Stimulated activated CD4-positive, alpha-beta T cell treated with anti-CD3 and anti-CD28 coated beads, Interleukin-2, amount 100 ng/mL, for 48 hours (primary cell): ENCODE data around the gene HIBADH.
"Not testable (repeated sequence)": the region's sequence is repeated elsewhere in the genome, so short reads cannot be mapped to it uniquely, and the experiment has no call there.

Source experiments
- DNase-seq, 2 donors: peaks; one replicate each; pipeline ENCODE4 v3.0.0-alpha.2; 2020

The HIBADH gene

DNA sequence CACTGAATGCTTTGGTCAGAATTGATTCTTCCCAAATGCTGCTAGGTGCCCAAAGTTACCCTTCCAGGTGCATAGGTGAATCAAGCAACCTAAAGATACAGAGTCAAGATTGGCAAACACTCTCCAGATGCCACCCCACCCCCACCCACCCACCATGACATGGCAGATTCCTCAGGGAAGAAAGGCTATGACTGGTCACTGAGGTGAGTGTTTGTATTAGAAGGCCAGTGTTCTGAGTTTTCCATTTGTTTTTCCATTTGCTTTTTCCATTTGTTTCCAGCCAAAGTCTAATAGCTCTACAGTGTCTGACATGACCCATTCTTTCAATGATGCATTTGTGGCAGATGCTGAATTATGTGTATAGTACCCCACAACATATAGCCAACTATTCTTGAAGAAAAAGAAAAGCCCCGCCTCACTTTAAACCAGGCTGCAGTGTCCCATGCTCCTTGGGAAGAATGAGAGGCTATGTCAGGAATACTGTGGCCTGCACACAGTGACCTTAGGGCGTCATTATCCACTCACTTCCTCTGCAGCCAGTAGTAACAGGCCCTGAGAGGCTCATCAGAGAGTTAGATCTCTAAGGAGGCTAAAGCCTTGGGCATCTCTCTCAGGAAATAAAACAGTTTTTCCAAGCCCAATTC, 16.1 kb upstream of the HIBADH start:
- no peak for DNase-seq

DNA sequence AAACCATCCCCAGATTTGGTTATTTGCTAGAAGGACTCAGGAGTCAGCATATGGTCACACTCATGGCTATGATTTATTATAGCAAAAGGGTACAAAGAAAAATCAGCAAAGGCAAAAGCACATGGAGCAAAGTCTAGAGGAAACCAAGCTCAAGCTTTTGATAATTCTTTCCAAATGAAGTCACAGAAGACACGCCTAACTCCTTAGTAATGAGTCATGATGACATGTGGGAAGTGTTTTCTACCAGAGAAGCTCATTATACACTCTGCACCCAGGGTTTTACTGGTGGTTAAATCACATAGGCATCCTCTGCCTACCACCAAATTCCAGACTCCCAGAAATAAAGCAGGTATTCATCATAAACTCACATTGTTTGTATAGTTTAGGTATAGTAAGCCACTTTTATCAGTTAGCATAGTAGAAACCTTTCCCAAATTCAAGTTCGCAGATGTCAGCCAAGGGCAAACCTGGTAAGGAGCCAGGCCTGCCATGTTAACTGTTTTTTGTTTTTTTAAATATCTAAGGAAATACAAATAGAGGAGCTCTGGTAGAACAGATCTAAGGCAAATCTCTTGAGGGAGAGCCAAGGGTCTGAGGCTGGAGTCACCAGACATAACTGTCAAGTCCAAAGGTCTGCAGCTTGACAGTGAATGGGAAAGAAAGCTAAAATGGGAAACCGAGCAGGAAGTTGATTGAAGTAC, 15.4 kb upstream of the HIBADH start:
- no peak for DNase-seq

- not testable (repeated sequence) for DNase-seq
Observed at GRCh38 chr7:27674126-27674525, 11.4 kb upstream of the HIBADH start.

- DNase-seq, result no peak
Observed at GRCh38 chr7:27671675-27672074, 9.0 kb upstream of the HIBADH start.

DNA sequence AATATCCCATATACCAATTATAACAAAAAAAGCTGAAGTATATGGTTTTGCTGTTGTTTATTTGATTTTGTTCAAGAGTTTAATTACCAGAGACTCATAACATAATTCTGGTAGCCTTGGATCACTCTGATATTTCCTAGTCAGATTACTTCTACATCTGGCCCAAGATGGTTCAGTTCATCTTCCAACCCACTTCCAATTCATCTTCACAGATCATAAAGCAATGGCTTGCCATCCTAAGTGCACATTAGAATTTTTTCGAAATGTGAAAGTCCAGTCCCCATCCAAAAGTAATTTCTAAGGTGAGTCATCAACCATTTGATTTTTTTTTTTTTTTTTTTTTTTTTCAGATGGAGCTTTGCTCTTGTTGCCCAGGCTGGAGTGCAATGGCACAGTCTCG, 8.0 kb upstream of the HIBADH start:
- no peak for DNase-seq

DNA sequence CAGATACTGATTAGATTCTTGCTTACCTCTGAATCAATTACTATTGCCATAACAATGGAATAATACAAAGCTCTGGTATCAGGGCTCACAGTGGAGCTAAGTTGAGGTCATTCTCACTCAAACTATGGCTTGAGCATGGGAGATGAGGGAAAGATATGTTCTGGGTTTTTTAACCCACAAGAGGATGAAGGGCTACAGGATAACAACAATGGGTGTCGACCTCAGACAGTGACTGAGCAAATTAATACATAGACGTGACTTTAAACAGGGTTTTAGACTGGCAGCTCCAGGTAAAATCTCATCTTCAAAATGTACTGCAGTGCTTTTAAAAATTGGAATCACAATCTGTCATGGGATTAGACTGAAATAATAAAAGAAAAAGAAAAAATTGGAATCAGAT, 7.5 kb upstream of the HIBADH start:
- DNase-seq, result no peak

DNA sequence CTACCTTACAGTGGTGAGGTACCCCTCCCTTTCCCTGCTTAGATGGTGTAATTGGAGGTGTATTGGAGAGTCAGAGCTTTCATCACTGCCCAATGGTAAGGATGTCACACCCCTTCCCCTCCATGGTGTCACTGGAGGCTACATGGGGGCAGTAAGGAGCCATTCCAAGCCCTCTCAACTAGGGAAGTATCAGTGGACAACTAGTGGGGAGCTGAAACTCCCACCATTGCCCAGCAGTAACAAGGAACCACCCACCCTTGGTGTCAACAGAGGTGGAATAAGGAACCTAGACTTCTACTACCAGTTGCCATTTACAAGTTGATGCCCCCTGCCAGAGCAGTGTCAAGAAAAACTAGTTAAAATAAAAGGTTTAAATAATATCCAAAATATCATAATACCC, 2.8 kb upstream of the HIBADH start:
- no peak for DNase-seq

GRCh38 chr7:27663989-27664331, 1.3 kb upstream of the HIBADH start:
- no peak for DNase-seq

GRCh38 chr7:27661811-27662489, 733 bp downstream of the HIBADH start:
- DNase-seq, result peak in 1 of 2 donors; percentile 7

- DNase-seq, result no peak
Observed at GRCh38 chr7:27656724-27657123, 6.0 kb downstream of the HIBADH start.

GRCh38 chr7:27655184-27655583, 7.5 kb downstream of the HIBADH start:
- no peak for DNase-seq

- no peak for DNase-seq
Observed at GRCh38 chr7:27652518-27652917, 10.2 kb downstream of the HIBADH start.

GRCh38 chr7:27651702-27652101, 11.0 kb downstream of the HIBADH start:
- DNase-seq, result no peak

GRCh38 chr7:27650283-27650682, 12.4 kb downstream of the HIBADH start:
- DNase-seq, result no peak

DNA sequence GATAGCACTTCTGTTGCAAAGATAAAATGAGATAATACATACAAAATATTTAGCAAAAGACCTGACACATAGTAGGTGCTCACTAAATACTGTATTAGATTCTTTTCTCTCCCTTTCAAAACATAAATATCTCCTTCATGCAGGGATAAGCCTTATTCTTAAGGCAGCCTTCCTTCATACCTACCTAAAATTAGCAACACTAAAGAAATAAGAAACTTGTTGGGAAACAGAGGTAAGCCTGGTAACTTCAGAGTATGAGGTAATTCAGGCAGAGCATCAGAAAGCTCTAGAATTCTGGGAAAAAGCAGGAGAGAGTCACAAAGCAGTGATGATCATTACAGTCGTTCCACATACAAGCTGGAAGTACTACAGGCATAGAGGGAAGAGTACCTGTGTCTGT, 15.2 kb downstream of the HIBADH start:
- no peak for DNase-seq

DNA sequence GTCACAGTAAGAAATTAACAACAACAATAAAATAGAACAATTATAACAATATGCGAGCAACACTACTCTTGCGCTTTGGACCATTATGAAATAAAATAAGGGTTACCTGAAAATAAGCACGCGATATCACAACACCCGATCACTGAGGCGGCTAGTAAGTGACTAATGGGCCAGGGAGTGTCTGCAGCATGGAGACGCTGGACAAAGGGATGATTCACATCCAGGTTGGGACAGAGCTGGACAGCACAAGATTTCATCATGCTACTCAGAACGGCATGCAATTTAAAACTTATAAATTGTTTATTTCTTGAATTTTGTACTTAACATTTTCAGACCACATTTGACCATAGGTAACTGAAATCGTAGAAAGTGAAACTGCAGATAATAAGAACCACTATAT, 15.6 kb downstream of the HIBADH start:
- no peak for DNase-seq

DNA sequence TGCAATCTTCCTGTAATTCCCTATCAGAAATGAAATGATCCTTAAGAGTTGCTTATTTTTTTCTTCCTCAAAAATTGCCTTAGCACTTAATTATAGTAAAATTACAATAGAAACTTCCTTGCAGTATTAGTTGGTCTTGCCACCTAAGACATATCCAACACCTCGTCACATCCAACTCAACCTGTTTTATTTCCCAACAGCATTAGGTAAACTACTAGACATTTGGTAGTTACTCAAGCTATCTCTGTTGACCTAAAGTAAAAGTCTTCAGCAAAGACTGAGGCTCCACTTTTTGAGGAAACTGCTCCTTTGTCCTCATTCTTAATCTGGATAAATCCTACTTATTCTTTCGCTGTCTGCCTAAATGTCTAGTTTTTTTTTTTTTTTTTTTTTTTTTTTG, 20.4 kb downstream of the HIBADH start:
- DNase-seq, result no peak

DNA sequence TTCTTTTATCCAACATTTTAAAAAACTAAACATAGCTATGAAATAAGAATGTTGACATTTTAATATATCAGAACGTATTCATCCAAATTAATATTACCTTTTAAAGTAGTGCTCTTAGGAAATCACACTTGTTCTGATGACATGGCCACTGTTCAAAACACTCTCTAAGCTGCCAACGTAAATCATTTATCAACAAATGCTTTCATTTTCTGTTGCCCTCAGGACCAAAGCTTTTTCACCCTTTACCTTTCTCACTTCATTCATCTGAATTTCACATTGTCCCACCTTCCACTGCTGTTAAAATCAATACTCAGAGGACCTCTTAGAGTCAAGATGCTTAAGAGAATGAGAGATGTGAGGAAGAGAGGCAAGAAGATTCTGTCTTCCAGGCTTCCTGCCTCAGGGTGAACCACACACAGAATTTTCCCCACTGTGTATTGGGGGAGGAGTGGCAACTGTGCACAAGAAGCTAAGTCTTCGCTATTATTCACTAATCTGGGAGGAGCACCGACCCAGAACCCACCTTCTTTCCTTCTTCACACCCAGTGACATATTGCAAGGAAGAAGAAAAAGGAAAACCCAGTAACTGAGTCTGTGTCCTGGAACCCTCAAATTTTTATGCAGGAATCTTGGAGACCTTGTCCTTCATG, 21.0 kb downstream of the HIBADH start:
- no peak for DNase-seq

GRCh38 chr7:27640884-27641574, 21.7 kb downstream of the HIBADH start:
- no peak for DNase-seq

GRCh38 chr7:27639851-27640250, 22.8 kb downstream of the HIBADH start:
- DNase-seq, result no peak

DNA sequence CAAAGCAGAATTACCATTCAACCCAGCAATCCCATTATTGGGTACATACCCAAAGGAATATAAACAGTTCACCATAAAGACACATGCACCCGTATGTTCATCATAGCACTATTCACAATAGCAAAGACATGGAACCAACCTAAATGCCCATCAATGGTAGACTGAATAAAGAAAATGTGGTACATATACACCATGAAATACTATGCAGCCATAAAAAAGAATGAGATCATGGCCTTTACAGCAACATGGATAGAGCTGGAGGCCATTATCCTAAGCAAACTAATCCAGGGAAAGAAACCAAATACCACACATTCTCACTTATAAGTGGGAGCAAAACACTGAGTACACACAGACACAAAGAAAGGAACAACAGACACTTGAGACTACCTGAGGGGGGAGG, 23.6 kb downstream of the HIBADH start:
- DNase-seq, result not testable (repeated sequence)

DNA sequence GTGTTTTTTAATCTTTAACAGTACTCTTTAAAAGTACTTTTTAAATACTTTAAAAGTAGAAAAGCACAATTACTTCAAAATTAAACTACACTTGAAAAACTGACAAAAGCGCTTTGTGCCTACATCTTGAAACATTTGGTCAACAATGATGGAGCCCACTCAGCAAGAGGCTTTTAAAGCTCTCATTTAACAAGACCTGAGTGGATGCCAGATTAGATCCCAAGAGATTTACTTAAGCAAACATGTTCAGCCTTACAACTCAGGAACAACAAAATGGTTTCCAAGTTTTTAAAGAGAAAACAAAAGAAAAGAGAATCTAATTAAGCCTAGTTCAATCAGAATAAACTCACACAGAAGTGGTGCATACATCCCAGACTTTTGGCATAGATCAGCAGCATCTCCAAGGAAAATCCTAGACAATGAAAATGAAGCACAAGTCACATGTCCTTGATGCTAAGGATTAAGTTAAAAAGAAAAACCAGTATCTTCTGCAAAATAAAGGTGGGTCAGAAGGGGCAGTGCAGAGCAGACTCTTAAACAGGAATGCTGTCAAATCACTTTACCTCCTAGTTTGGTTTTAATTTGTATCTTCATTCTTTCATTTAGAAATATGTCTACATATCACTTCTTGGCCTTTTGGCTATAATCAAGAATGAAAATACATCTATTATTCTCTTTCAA, 26.2 kb downstream of the HIBADH start:
- no peak for DNase-seq

DNA sequence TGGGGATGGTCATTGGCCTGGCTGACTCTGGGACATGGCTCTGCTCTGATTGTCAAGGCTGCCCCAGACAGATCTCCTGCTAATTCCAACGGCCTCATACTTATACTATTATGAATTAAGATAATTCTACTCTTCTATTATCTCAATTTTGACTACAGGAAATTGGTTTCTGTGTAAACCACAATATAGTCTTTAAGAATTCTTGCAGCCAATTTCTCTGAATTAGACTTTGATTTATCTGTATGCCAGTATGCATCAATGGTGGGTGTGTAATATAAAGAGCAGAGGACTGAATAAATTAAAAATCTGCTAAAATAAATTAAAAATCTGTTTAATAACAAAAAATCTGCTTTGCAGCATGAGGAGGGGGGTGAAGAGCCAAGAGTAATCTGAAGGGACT, 27.0 kb downstream of the HIBADH start:
- DNase-seq, result no peak
